ENCODE results near the gene PHF14. TPM values are rescaled to one million over a fixed set of nuclear protein-coding genes. Genes with fewer than 3 reads are reported as not detected.

The PHF14 gene
- total and polyA plus RNA-seq, 8 donors: 10.8 to 23.5 (median 15.3) TPM

GRCh38 chr7:11170863-11171568, 197.3 kb downstream of the PHF14 start:
- no peak overlapping the region for H3K4me3 ChIP-seq
- no peaks in the 10 kb centered on the region for H3K9me3 ChIP-seq
- H3K27ac ChIP-seq: no peak overlapping the region
- peak; percentile 57 for FAIRE-seq
- ATAC-seq: peak in 1 of 4 donors; percentile 49
- WGBS, 2 donors: 83 to 85% methylated on average over 4 of the region's 4 CpGs
- DNase-seq: no peak
- H3K4me1 ChIP-seq: no peaks in the 10 kb centered on the region
- TF ChIP-seq CTCF (IDR thresholded peaks at IDR 0.05): no peak
- H3K36me3 ChIP-seq: no peaks in the 10 kb centered on the region
- H3K27me3 ChIP-seq: no peaks in the 10 kb centered on the region
- intact Hi-C loops (cut with DNase I): no loop called here

DNA sequence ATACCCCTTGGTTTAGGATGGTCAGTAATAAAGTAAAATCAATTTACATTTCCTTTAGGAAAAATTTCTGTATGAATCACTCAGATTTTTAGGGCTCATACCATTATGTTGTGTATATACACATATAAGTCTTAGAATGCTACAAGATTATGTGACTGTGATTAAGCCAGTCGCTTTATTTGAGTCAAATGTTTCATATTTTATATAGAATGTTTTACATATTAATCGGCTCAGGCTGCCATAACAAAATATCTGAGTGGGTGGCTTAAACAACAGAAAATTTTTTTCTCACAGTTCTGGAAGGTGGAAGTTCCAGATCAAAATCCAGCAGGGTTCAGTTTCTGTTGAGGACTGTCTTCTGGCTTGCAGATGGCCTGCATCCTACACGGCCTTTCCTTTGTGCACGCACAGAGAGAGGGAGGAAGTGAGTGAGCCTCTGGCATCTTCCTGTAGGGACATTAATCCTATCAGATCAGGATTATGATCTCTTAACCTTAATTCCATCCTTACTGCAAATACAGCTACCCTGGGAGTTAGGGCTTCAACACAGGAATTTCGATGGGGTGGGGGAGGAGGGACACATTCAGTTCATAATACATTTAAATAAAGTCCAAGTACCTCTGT, 198.0 kb downstream of the PHF14 start:
- no peaks in the 10 kb centered on the region for H3K4me1 ChIP-seq
- ATAC-seq (no peak), FAIRE-seq (no peak)

DNA sequence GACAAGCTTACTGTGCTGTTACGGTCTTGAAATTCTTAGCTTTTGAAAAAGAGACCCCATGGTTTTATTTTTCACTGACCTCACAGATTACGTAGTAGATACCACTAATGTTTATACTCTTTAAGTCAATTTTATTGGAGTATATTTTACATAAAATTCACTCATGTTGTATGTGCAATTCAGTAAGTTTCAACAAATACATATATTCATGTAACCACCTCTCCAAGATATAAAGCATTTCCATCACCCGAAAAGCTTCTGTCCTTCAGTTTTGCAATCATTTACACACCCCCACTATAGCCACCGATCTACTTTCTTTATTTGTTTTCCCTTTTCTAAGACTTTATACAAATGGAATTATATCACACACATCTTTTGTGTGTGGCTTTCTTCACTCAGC, 199.2 kb downstream of the PHF14 start:
- DNase-seq (no peak), FAIRE-seq (no peak), ATAC-seq (no peak)
- H3K27ac ChIP-seq: no peak overlapping the region
- H3K9me3 ChIP-seq: no peaks in the 10 kb centered on the region
- intact Hi-C loops (cut with DNase I): no loop called here
- H3K27me3 ChIP-seq: no peaks in the 10 kb centered on the region
- H3K4me1 ChIP-seq: no peaks in the 10 kb centered on the region
- no peaks in the 10 kb centered on the region for H3K36me3 ChIP-seq
- WGBS, 2 donors: 92 to 93% methylated on average over 4 of the region's 4 CpGs
- TF ChIP-seq CTCF (IDR thresholded peaks at IDR 0.05): no peak
- H3K4me3 ChIP-seq: no peak overlapping the region

More for the DNA sequence above, 198.0 kb downstream of the PHF14 start:
- DNase-seq: no peak
- H3K4me3 ChIP-seq: no peak overlapping the region
- H3K27me3 ChIP-seq: no peaks in the 10 kb centered on the region
- no peak for TF ChIP-seq CTCF (IDR thresholded peaks at IDR 0.05)
- 92 to 95% methylated on average over 5 of the region's 5 CpGs for WGBS, 2 donors
- H3K9me3 ChIP-seq: no peaks in the 10 kb centered on the region
- H3K36me3 ChIP-seq: no peaks in the 10 kb centered on the region
- intact Hi-C loops (cut with DNase I): no loop called here
- H3K27ac ChIP-seq: no peak overlapping the region

DNA sequence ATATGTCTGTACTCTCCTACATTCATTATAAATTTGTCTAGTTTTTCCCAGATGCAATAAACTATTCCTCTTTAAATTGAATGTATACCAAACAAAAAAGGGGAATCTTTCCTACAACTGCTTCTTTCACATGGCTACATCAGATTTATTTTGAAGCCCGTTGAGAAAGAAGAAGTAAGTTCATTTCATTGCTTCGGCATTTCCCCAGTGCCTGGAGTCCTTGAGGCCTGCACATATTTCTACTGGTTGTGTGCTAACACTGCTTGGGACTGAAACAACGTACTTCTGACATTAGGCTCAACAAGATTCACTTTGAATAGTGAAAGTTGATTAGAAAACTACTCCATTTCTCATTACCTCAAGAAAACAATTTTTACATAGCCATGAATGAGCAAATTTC, 201.7 kb downstream of the PHF14 start:
- Histone ChIP-seq H3K36me3 (no peaks in the 10 kb centered on the region), H3K9me3 (no peaks in the 10 kb centered on the region), H3K4me3 (no peak overlapping the region), H3K27me3 (no peaks in the 10 kb centered on the region), H3K4me1 (no peaks in the 10 kb centered on the region), H3K27ac (no peak overlapping the region)
- FAIRE-seq (no peak), ATAC-seq (no peak), DNase-seq (no peak)
- intact Hi-C loops (cut with DNase I): no loop called here
- no peak for TF ChIP-seq CTCF (IDR thresholded peaks at IDR 0.05)
- WGBS, 2 donors: 80 to 91% methylated on average over 3 of the region's 3 CpGs

- TF ChIP-seq CTCF (IDR thresholded peaks at IDR 0.05): no peak
- Histone ChIP-seq H3K27me3 (no peaks in the 10 kb centered on the region), H3K4me1 (no peaks in the 10 kb centered on the region), H3K36me3 (no peaks in the 10 kb centered on the region), H3K4me3 (no peak overlapping the region), H3K27ac (no peak overlapping the region), H3K9me3 (no peaks in the 10 kb centered on the region)
- intact Hi-C loops (cut with DNase I): no loop called here
- WGBS, 2 donors: 41 to 45% methylated on average over 3 of the region's 3 CpGs
- FAIRE-seq (no peak), DNase-seq (no peak), ATAC-seq (no peak)
These were observed 202.2 kb downstream of the PHF14 start for GRCh38 chr7:11175887-11176286.

All from pancreas (tissue), 10 donors.